Neural cell (in vitro differentiated cells): ENCODE data around the gene ARMC2. TPM values are rescaled to one million over a fixed set of nuclear protein-coding genes. Genes with fewer than 3 reads are reported as not detected.

Source experiments
- H2AFZ ChIP-seq: fragments of 200-600, 300-800 bp; sonication (generic), shearing (Covaris generic); 2 replicates; pipeline ENCODE4 v1.6.0; 2014; ENCODE audit warnings: low read depth, mild to moderate bottlenecking, antibody characterized with exemption, low read length, moderate library complexity
- H3F3A ChIP-seq: fragments of 200-600 bp; shearing (Covaris generic); 2 replicates; pipeline ENCODE4 v1.6.1; 2016; ENCODE audit warnings: mild to moderate bottlenecking, moderate library complexity, mixed read lengths, antibody characterized with exemption, low read length; ENCODE audit not compliant: insufficient read depth, poor library complexity, severe bottlenecking
- H3K27ac ChIP-seq: fragments of 200-600, 300-800 bp; sonication (generic), shearing (Covaris generic); 2 replicates; pipeline ENCODE4 v1.5.1; 2014; ENCODE audit warnings: mild to moderate bottlenecking, low read length, moderate library complexity
- H3K27me3 ChIP-seq: fragments of 300-800, 200-600 bp; sonication (generic), shearing (Covaris generic); 2 replicates; pipeline ENCODE4 v1.6.0; 2014; ENCODE audit warnings: mild to moderate bottlenecking, low read depth, low read length, moderate library complexity; ENCODE audit not compliant: insufficient read depth
- H3K36me3 ChIP-seq: fragments of 300-800, 200-600 bp; sonication (generic), shearing (Covaris generic); 2 replicates; pipeline ENCODE4 v1.5.1; 2014; ENCODE audit warnings: mild to moderate bottlenecking, antibody characterized with exemption, low read length, moderate library complexity; ENCODE audit not compliant: insufficient read depth
- H3K4me2 ChIP-seq: fragments of 300-800, 200-600 bp; sonication (generic), shearing (Covaris generic); 2 replicates; pipeline ENCODE4 v1.6.0; 2014; ENCODE audit warnings: mild to moderate bottlenecking, low read length
- H3K4me3 ChIP-seq: fragments of 300-800, 200-600 bp; sonication (generic), shearing (Covaris generic); 2 replicates; pipeline ENCODE4 v1.5.1; 2014; ENCODE audit warnings: mild to moderate bottlenecking, low read length, moderate library complexity
- H3K79me2 ChIP-seq: fragments of 200-600 bp; shearing (Covaris generic); replicated peaks from 2 replicates; pipeline ENCODE4 v1.6.0; 2014; ENCODE audit warnings: mild to moderate bottlenecking, low read length, moderate library complexity; ENCODE audit not compliant: insufficient read depth
- H3K9ac ChIP-seq: fragments of 300-800, 200-600 bp; sonication (generic), shearing (Covaris generic); 2 replicates; pipeline ENCODE4 v1.6.1; 2016; ENCODE audit warnings: mild to moderate bottlenecking, low read length, mixed read lengths
- H3K9me2 ChIP-seq: fragments of 200-600 bp; shearing (Covaris generic); 2 replicates; pipeline ENCODE4 v1.6.1; 2016; ENCODE audit warnings: mild to moderate bottlenecking, low read length, mixed read lengths; ENCODE audit not compliant: insufficient read depth
- H3K9me3 ChIP-seq: fragments of 200-600, 300-800 bp; sonication (generic), shearing (Covaris generic); 2 replicates; pipeline ENCODE4 v1.6.1; 2016; ENCODE audit warnings: mild to moderate bottlenecking, mixed run types, low read length, moderate library complexity, mixed read lengths
- H4K20me1 ChIP-seq: fragments of 200-600 bp; shearing (Covaris generic); 2 replicates; pipeline ENCODE4 v1.6.1; 2016; ENCODE audit warnings: mild to moderate bottlenecking, mixed run types; ENCODE audit not compliant: insufficient read depth
- CTCF ChIP-seq: fragments of 450-650 bp; IDR thresholded peaks from 2 replicates; pipeline ENCODE4 v1.5.1; 2014; ENCODE audit warnings: antibody characterized with exemption, mild to moderate bottlenecking, moderate library complexity; ENCODE audit not compliant: poor library complexity, severe bottlenecking
- EP300 ChIP-seq: fragments of 450-650 bp; conservative IDR thresholded peaks from 2 replicates; pipeline ENCODE4 v1.6.1; 2014; ENCODE audit warnings: antibody characterized with exemption, mild to moderate bottlenecking, moderate library complexity; ENCODE audit not compliant: poor library complexity, severe bottlenecking
- EZH2 ChIP-seq: fragments of 200-600, 300-800 bp; shearing (Covaris generic), sonication (generic); IDR thresholded peaks from 2 replicates; pipeline ENCODE4 v1.6.1; 2014; ENCODE audit warnings: antibody characterized with exemption, low read length, borderline replicate concordance, mild to moderate bottlenecking; ENCODE audit not compliant: insufficient read depth, poor library complexity, severe bottlenecking
- MXI1 ChIP-seq: fragments of 450-650 bp; conservative IDR thresholded peaks from 2 replicates; pipeline ENCODE4 v1.6.1; 2014; ENCODE audit warnings: antibody characterized with exemption, mild to moderate bottlenecking; ENCODE audit not compliant: poor library complexity, severe bottlenecking
- POLR2AphosphoS5 ChIP-seq: IDR thresholded peaks from 2 replicates; pipeline ENCODE4 v1.6.1; 2012
- RAD21 ChIP-seq: fragments of 450-650 bp; conservative IDR thresholded peaks from 2 replicates; pipeline ENCODE4 v1.6.1; 2014; ENCODE audit warnings: antibody characterized with exemption, mild to moderate bottlenecking, moderate library complexity
- REST ChIP-seq: IDR thresholded peaks from 2 replicates; pipeline ENCODE4 v1.6.1; 2012; ENCODE audit warnings: borderline replicate concordance
- SMC3 ChIP-seq: fragments of 450-650 bp; conservative IDR thresholded peaks from 2 replicates; pipeline ENCODE4 v1.6.1; 2014; ENCODE audit warnings: antibody characterized with exemption, mild to moderate bottlenecking, moderate library complexity; ENCODE audit not compliant: poor library complexity
- TAF1 ChIP-seq: IDR thresholded peaks from 2 replicates; pipeline ENCODE4 v1.6.1; 2012; ENCODE audit warnings: low read depth
- polyA plus RNA-seq: library from polyadenylated mRNA; depleted of rRNA; stranded (reverse); fragments of >200 nt; gene quantifications from 2 replicates; pipeline ENCODE4 v1.2.3, GENCODE V29; 2014

The ARMC2 gene
- polyA plus RNA-seq, 1 donor from 2014 or later, result 18.6 TPM

- H3K4me2 ChIP-seq, result no peak overlapping the region
- H3K27me3 ChIP-seq, result no peaks in the 10 kb centered on the region
- H3K4me3 ChIP-seq, result no peak overlapping the region
- H2AFZ ChIP-seq, result no peak overlapping the region
- no peaks in the 10 kb centered on the region for H3K36me3 ChIP-seq
- no peak overlapping the region for H3K9ac ChIP-seq
- no peaks in the 10 kb centered on the region for H3K9me2 ChIP-seq
- no peak overlapping the region for H3K27ac ChIP-seq
- no peaks in the 10 kb centered on the region for H3K9me3 ChIP-seq
- H3F3A ChIP-seq, result no peaks in the 10 kb centered on the region
- TF ChIP-seq EP300, result no peak
- TF ChIP-seq MXI1, result no peak
- no peak for TF ChIP-seq REST
- no peak for TF ChIP-seq EZH2
- TF ChIP-seq SMC3, result no peak
- no peak for TF ChIP-seq POLR2AphosphoS5
- TF ChIP-seq CTCF, result no peak
- no peak for TF ChIP-seq RAD21
- TF ChIP-seq TAF1, result no peak
- no peaks in the 10 kb centered on the region for H3K79me2 ChIP-seq
- no peaks in the 10 kb centered on the region for H4K20me1 ChIP-seq
Observed at GRCh38 chr6:108836061-108836460, 12.2 kb upstream of the ARMC2 start.

GRCh38 chr6:108837236-108837971, 10.8 kb upstream of the ARMC2 start:
- Histone ChIP-seq H3F3A (no peaks in the 10 kb centered on the region), H3K79me2 (no peaks in the 10 kb centered on the region), H2AFZ (no peak overlapping the region)

More at GRCh38 chr6:108837236-108837971, 10.8 kb upstream of the ARMC2 start:
- no peak for TF ChIP-seq RAD21
- TF ChIP-seq SMC3, result no peak
- no peak for TF ChIP-seq EZH2
- TF ChIP-seq REST, result no peak
- TF ChIP-seq TAF1, result no peak
- H3K4me3 ChIP-seq, result no peak overlapping the region
- no peak overlapping the region for H3K9ac ChIP-seq
- no peak overlapping the region for H3K27ac ChIP-seq
- H3K4me2 ChIP-seq, result no peak overlapping the region
- H3K36me3 ChIP-seq, result no peaks in the 10 kb centered on the region
- no peaks in the 10 kb centered on the region for H3K9me3 ChIP-seq
- H3K9me2 ChIP-seq, result no peaks in the 10 kb centered on the region
- H4K20me1 ChIP-seq, result no peaks in the 10 kb centered on the region
- H3K27me3 ChIP-seq, result no peaks in the 10 kb centered on the region
